ENCODE results near the gene CREB5.

- no peak for TF ChIP-seq POLR2A (IDR thresholded peaks at IDR 0.05)
- TF ChIP-seq CTCF (IDR thresholded peaks at IDR 0.05), result no peak
These were observed 186.3 kb downstream of the CREB5 start for GRCh38 chr7:28598586-28598985.
